Forelimb muscle (tissue), 1 donor: ENCODE results near the gene PHOX2A. TPM values are rescaled to one million over a fixed set of nuclear protein-coding genes. Genes with fewer than 3 reads are reported as not detected.
"Not testable (repeated sequence)": the region's sequence is repeated elsewhere in the genome, so short reads cannot be mapped to it uniquely, and the experiment has no call there.

Source experiments
- DNase-seq: peaks from one replicate; pipeline ENCODE4 v3.0.0-alpha.2; 2013; ENCODE audit warnings: low read depth
- polyA plus RNA-seq: library from polyadenylated mRNA; unstranded; fragments of 120-200 nt; gene quantifications from one replicate; pipeline ENCODE4 v1.2.1, GENCODE V29; 2013; ENCODE audit not compliant: insufficient read length

Gene PHOX2A
- polyA plus RNA-seq, 1 donor = not detected

DNA sequence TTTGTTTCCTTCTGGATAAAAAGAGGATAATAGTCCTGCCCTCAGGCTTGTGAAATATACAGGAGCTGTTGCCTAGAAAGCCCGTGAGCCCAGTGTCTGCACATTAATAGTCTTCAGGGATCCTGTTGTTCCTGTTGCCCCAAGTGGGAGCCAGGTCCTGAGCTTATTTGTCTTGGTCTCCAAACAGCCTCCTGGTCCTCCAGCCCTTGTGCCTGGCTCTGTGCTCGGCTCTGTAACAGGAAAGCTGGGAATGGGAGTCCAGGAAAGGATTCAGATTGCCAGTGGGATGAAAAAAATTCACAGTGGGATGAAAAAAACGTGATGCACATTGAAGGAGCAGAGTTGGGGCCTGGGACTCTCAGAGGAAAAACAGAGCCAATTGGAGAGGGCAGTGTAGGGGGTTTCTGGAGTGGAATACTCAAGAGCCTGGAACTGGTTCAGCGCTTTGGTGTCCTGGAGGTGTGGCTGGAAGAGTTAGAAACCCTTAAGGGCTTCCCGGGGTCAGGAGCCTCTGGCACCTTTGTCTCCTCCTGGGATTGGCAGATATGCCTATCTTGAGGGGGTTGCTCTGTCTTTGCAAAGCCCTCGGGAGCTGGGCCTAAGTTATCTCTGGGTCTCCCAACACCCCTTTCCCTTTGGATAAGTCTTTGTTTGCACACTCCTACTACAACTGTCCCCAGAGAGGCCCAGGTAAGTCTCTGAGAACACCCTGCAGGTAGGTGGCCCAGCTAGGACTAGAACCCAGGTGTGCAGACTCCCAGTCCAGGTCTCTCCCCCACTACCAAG, 21.7 kb downstream of the PHOX2A start:
- no peak for DNase-seq

DNA sequence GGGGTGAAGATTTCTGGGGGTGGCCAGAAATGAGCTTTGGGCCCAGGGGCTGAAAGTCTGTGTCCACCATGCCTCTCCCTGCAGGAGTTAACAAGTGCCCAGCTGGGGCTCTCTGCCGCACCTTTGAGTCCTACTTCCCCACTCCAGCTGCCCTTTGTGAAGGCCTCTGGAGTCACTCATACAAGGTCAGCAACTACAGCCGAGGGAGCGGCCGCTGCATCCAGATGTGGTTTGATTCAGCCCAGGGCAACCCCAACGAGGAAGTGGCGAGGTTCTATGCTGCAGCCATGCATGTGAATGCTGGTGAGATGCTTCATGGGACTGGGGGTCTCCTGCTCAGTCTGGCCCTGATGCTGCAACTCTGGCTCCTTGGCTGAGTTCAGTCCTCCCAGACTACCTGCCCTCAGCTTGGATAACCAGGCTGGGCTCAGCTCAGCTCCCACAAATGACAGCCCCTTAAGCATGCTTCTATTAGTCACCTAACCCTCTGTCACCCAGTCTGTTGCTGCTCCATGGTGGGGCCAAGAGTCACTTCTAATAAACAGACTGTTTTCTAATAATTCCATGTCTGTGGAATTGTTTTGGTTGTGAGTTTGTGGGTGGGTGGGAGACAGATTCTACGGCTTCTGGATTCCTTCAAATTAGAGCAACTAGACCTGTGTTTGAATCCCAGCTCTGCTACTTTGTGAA, 22.4 kb downstream of the PHOX2A start:
- DNase-seq = no peak

DNA sequence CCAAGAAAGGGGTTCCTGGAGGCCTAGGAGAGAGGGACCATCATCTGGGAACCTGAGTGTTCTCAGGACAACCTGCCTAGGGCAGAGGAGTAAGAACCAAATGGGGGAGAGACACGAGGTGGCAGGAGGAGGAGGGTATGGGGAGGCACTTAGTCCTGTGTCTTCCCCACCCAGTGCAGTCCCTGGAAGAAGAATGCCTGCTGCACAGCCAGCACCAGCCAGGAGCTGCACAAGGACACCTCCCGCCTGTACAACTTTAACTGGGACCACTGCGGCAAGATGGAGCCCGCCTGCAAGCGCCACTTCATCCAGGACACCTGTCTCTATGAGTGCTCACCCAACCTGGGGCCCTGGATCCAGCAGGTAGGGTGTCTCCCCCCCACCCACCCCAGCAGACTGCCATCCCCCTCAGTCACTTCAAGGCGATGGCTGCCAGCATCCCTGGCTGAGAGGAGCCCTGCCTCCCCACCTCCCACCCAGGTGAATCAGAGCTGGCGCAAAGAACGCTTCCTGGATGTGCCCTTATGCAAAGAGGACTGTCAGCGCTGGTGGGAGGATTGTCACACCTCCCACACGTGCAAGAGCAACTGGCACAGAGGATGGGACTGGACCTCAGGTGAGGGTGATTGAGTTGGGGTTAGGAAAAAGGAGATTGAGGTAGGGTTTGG, 23.1 kb downstream of the PHOX2A start:
- DNase-seq = no peak

DNA sequence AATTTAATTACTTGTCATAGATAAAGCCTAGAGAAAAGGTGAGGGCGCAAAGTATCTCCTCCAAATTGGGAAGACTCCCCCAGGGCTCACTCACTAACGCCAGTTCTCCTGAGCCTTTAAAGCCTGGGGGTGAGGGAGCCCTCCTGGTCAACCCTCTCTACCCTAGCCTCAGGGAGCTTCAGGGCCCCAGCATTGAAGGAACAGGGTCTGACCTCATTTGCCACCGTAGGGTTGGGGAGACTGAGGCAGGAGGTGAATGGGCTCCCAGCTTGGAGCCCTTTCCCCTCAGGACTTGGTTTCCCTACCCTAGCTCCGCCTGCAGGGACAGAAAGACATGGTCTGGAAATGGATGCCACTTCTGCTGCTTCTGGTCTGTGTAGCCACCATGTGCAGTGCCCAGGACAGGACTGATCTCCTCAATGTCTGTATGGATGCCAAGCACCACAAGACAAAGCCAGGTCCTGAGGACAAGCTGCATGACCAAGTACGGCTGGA, 25.7 kb downstream of the PHOX2A start:
- no peak for DNase-seq

DNA sequence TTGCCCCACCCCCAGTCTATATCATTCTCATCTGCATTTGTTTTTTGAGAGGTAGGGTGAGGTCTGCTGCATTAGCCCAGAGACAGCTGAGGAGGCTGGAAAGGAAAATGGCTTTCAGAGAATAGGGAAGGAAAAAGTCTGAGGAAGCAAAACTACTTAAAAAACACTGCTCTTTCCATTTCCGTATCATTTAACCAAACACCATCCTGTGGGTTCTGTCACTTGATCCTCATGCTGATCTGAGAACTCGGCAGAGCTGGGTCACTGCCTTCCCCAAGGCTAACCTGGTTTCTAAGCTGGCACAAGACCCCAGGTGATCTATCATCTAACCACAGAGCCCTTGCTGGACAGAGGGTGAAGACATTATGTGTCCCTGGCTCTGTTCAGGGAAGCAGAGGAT, 26.1 kb downstream of the PHOX2A start:
- DNase-seq = no peak

DNA sequence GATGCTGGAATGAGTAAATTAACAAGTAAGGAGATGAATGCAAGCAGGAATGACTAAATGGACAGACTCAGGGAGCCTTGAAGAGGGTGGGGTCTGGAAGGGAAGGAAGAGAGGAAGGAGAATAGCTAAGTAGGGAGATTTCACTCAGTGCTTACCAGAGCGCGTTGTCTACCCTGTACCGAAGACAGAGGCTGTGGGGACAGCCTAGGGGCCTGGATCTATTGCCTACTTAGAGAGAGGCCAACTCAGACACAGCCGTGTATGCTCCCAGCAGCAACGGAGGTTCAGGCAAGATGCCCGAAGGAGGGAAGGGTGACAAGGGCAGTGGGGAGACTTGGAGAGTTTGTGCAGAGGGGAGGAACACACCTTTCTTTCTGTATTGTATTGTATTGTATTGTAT, 27.3 kb downstream of the PHOX2A start, which contains the start of gene FOLR2:
Gene FOLR2, plus strand, starts transcription at position 157 of the 400 bp plus-strand sequence. CDS start 1,791 bp downstream, outside the sequence.
- no peak for DNase-seq

DNA sequence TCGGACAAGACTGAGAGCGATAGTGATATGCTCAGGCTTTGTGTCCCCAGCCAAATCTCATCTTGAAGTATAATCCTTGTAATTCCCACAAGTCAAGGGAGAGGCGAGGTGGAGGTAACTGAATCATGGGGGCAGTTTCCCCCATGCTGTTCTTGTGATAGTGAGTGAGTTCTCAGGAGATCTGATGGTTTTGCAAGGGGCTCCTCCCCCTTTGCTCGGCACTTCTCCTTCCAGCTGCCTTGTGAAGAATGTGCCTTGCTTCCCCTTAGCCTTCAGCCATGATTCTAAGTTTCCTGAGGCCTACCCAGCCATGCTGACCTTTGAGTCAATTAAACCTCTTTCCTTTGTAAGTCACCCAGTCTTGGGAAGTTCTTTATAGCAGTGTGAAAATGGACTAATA, 34.9 kb downstream of the PHOX2A start:
- no peak for DNase-seq

DNA sequence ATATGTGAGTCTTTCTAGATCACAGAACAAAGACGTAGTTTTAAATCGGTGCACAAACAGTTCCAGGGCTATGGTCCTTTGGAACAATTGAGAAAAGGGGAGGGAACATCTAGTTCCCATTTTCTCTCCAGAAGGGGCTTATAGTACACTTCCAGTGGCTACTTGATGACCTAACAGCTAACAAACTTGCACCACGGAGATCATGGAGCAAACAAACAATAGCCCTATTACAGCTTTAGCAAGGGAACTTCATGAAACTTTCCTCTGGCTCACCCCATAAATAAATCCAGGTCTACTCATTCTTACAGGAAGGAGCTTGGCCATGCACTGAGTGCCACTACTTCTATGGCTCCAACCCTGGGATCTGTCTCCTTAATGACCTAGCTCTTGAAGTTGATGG, 35.7 kb downstream of the PHOX2A start:
- no peak for DNase-seq

DNA sequence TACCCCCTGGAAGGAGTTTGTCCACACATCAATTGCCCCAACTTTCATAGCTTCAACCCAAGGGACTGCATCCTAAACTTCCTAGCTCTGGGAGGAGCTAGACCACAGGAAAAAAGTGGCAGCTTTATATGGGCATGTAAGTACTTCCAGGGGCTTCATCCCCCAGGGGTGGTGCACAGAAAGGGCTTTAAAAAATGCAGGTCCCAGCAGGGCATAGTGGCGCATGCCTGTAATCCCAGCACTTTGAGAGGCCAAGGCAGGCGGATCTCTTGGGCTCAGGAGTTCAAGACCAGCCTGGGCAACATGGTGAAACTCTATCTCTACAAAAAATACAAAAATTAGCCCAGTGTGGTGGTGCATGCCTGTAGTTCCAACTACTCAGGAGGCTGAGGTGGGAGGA, 37.2 kb downstream of the PHOX2A start:
- DNase-seq = not testable (repeated sequence)

DNA sequence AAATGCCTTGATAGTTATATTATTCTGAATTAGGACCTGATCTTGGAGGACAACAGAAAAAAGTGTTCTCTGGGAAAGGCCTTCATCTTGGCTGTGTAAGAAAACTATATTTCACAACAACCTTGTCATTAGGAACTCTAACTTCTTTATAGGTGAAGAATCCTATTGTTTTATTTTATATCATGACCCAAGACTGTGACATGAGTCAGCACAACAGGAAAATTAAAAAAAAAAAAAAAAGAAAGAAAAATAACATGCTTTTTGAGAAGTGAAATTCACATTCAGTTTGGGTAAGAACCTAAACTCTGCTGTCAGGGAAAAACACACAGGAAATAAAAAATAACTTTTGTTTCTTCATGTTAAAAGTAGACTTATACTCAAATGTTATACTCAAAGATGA, 39.1 kb downstream of the PHOX2A start:
- no peak for DNase-seq

DNA sequence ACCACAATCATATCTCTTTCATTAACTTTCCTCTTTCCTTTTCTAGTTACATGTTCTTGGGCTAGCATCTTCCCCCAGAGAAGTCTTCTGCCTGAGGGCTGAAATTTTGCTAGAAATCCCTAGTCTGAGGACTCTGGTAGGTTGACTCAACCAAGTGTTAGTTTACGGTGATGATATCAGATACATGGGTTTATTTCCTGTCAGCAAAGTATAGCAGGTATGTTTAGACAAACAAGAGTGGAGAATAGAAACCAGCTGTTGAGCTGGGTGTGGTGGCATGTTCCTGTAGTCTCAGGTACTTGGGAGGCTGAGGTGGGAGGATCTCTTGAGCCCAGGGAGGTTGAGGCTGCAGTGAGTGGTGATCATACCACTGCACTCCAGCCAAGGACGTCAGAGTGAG, 40.8 kb downstream of the PHOX2A start:
- no peak for DNase-seq

DNA sequence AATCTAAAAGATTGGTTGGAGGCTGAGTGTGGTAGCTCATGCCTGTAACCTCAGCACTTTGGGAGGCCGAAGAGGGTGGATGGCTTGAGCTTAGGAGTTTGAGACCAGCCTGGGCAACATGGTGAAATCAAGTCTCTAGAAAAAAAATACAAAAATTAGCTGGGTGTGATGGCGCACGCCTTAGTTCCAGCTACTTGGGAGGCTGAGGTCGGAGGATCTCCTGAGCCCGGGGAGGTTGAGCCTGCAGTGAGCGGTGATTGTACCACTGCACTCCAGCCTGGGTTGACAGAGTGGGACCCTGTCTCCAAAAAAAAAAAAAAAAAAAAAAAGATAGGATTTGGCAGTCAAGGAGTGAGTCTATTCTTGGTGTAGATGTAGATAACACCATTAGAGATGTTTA, 41.4 kb downstream of the PHOX2A start:
- DNase-seq = no peak

DNA sequence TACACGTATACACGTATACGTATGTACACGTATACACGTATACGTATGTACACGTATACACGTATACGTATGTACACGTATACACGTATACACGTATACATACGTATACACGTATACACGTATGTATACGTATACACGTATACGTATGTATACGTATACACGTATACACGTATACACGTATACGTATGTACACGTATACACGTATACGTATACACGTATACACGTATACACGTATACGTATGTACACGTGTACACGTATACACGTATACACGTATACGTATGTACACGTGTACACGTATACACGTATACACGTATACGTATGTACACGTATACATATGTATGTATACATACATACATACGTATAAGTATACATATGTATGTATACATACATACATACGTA, 42.5 kb downstream of the PHOX2A start:
- DNase-seq = not testable (repeated sequence)

DNA sequence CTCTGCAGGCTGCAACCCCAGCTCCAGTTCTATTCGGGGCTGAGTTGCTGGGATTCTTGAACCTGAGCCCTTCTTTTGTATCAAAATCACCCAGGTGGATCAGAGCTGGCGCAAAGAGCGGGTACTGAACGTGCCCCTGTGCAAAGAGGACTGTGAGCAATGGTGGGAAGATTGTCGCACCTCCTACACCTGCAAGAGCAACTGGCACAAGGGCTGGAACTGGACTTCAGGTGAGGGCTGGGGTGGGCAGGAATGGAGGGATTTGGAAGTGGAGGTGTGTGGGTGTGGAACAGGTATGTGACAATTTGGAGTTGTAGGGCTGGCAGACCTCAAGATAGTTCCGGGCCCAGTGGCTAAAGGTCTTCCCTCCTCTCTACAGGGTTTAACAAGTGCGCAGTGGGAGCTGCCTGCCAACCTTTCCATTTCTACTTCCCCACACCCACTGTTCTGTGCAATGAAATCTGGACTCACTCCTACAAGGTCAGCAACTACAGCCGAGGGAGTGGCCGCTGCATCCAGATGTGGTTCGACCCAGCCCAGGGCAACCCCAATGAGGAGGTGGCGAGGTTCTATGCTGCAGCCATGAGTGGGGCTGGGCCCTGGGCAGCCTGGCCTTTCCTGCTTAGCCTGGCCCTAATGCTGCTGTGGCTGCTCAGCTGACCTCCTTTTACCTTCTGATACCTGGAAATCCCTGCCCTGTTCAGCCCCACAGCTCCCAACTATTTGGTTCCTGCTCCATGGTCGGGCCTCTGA, 48.3 kb downstream of the PHOX2A start:
- no peak for DNase-seq

DNA sequence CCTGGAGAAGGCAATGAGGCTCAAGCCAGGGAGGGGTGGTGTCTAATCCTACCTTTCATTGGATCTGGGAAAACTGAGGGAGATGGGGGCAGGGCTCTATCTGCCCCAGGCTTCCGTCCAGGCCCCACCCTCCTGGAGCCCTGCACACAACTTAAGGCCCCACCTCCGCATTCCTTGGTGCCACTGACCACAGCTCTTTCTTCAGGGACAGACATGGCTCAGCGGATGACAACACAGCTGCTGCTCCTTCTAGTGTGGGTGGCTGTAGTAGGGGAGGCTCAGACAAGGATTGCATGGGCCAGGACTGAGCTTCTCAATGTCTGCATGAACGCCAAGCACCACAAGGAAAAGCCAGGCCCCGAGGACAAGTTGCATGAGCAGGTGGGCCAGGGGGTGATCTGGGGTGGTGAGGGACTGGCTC, 52.0 kb downstream of the PHOX2A start, which contains the start of gene FOLR1:
Gene FOLR1, plus strand, starts transcription at position 180 of the 421 bp plus-strand sequence. Its CDS starts 34 bp downstream, at position 214.
- no peak for DNase-seq

DNA sequence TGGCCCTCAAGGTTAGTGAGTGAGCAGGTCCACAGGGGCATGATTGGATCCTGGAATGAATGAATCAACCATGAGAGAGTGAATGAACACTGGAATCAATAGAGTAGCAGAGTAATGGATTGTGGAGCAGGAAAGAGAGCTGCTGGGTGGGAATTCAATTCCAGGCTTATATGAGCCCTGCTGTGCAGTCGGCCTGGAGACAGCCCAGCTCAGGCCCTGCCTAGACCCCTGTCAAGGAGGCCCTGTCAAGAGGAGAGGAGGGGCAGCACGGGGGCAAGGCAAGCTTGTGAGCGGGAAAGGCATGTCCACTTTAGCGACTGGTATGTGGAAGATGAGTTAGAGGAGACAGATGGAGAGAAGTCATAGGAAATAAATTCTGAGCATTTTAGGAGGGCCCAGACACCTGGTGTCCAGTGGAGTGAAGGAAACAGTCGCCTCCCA, 53.3 kb downstream of the PHOX2A start:
- no peak for DNase-seq

DNA sequence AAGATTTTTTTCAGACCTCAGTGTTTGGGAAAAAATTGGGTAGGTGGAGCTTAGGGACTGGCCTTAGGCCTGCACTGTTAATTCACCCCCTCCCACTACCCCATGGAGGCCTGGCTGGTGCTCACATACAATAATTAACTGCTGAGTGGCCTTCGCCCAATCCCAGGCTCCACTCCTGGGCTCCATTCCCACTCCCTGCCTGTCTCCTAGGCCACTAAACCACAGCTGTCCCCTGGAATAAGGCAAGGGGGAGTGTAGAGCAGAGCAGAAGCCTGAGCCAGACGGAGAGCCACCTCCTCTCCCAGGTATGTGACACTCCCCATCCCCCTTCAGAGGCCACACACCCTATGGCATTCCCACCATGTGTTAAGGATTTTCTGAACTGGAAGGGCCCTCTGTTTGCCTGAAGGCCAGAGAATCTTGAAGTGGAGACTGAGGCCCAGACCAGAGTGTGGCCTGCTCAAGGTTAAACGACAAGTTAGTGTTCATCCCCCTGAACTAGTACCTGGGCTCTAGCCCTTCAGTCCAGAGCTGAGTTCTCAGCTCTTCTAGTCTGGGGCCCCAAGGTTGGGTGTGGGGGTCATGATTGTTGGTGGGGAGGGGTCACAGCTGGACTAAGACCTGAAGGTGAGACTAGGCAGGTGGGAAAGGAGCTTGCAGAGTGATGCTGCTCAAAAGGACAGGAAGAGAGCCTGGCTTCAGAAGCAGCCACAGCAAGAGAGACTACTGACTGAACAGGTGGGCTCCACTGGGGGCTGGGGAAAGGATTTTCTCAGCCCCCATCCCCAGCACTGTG, 54.3 kb downstream of the PHOX2A start:
- no peak for DNase-seq
